Measurements from ENCODE around the gene SGK1. TPM values are rescaled to one million over a fixed set of nuclear protein-coding genes. Genes with fewer than 3 reads are reported as not detected.
"Not testable (repeated sequence)": the region's sequence is repeated elsewhere in the genome, so short reads cannot be mapped to it uniquely, and the experiment has no call there.

SGK1 gene
- total RNA-seq, 1 donor from 2014 or later, result 15.6 TPM

DNA sequence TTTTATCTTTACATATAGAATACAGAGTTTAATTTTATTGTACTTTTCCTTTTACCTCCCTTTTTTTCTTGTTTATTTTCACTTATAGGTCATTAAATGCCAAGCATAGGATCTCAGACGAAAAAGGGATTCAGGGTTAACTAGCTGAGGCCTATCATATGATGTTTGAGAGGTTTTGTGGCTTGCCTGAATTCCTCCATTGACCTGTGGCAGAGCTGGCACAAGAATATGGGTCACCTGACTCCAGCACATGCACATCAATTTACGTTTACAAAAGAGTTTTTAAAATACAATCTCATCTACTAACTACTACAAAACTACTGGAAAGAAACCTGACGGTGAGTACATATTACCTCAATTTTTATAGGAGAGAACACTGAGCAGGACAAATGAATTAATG lies 60.4 kb downstream of the SGK1 start:
- intact Hi-C loops (cut with micrococcal nuclease), result no loop called here

DNA sequence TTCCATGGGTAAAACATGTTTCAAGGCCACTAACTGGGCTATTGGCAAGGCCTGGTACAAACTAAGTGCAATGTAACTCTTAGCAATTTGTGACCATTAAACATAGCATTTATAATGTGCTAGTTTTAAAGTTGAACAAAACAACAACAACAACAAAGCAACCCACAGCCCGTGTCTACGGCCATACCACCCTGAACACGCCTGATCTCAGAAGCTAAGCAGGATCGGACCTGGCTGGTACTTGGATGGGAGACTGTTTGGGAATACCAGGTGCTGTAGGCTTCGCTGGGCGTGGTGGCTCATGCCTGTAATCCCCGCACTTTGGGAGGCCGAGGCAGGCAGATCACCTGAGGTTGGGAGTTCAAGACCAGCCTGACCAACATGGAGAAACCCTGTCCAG lies 61.0 kb downstream of the SGK1 start:
- intact Hi-C loops (cut with micrococcal nuclease), result no loop called here

DNA sequence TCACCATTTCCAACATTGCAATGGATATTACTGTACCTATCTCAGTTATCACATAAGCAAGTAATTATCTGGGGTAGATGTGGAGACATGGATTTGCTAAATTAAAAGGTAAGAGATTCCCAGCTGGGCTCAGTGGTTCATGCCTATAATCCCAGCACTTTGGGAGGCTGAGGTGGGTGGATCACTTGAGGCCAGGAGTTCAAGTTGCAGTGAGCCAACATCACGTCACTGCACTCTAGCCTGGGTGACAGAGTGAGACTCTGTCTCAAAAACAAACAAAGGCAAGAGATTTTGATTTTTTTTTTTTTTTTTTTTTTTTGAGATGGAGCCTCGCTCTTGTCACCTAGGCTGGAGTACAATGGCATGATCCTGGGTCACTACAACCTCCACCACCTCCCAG lies 62.6 kb downstream of the SGK1 start:
- intact Hi-C loops (cut with micrococcal nuclease), result not testable (repeated sequence)

DNA sequence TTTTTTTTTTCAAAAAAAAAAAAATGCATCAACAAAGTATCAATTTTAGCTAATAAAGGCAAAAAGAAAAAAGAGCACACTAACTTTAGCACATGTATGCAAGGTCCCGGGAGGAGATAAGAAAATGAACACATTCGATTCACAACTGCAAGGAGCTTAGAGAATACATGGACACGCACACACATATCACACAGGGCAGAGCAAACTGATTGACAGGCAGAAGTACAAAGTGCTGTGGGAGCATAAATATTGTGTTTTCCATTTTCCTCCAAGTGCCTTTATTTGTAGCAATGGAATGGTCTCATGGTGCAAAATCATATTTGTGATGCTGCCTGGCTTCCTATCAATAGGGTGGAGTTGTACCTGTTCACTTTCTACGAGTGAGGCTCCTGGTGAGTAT lies 63.8 kb downstream of the SGK1 start:
- intact Hi-C loops (cut with micrococcal nuclease), result no loop called here

DNA sequence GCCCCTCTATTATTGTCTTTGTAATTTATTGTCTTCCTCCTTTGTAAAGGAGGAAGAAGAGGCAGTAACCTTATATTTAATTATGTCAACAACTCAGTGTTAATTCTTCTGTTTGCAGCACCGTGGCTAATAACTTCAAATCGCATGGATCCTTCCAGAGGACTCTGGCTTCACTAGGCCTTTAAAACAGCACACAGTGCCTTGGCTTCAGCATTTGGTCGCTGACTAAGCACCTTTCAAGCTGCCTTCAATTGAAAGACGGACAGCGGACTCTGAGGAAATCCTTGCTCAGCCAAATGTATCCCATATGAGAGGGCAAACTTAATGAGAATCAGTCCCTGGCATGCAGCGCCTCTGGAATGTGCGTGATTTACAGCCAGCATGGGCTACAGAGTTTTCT lies 64.2 kb downstream of the SGK1 start:
- intact Hi-C loops (cut with micrococcal nuclease), result no loop called here

DNA sequence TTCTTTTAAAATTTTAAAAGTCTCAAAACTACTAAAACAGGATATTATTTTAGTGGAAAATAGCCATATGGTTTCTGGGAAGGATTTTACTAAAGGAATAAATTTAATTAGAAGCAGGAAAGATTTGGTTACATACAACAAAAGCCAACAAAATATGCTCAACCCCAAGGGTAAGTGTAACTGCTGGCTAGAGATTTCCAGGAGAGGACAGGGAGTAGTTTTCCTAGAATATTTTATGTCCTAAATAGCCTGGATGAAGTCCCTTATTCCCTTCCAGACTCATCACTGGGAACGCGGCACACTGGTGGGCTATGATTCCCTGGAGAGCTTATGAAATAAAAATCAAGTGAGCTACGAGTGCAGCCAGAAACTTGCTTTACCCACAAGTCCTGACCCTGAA lies 66.6 kb downstream of the SGK1 start:
- intact Hi-C loops (cut with micrococcal nuclease), result no loop called here

DNA sequence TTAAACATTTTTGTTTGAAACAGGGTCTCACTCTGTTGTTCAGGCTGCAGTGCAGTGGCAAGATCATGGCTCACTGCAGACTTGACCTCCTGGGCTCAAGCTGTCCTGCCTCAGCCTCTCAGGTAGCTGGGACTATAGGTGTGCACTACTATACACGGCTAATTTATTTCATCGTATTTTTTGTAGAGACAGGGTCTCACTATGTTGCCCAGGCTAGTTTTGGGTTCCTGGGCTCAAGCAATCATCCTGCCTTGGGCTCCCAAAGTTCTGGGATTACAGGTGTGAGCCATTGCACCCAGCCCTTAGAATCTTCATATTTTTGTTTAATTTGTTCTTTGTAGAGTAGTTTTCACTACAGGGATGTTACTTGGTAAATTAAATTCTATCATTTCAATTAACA lies 67.1 kb downstream of the SGK1 start:
- intact Hi-C loops (cut with micrococcal nuclease), result no loop called here

DNA sequence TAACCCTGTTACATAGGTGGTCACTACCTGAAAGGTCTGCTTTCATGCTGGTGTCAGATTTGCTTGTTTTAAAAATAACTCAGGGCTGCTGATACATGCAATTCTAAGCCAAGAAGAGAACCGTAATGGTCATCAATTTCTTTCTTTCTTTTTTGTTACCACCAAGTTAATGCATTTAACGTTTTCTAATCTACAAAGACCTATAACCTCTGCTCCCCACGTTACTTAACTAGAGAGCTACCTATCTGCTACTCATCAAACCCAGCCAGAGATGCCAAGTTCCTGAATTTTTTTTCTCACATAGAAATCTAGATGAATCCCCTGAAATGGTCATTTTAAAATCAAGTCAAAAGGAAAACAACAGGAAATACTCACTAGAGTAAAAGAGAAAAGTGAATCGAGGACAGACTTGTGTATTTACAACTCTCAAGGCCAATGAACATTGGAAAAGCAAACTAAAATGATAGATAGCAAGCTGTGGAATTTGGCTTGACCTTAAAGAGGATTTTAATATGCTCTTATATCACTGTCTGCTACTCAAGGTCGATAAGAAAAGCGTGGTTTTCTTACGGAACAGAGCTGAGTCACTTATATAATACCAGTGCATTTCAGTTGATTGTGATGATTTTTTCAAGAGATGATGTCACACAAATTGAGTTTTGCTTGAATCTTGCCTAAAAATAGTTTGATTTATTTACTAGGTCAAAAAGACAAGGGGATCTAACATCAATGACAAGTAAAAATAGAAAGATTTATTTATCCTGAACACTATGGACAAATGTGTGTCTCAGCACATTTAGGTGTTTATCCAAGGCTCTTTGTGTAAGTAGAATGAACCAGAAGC lies 67.9 kb downstream of the SGK1 start:
- intact Hi-C loops (cut with micrococcal nuclease), result no loop called here

DNA sequence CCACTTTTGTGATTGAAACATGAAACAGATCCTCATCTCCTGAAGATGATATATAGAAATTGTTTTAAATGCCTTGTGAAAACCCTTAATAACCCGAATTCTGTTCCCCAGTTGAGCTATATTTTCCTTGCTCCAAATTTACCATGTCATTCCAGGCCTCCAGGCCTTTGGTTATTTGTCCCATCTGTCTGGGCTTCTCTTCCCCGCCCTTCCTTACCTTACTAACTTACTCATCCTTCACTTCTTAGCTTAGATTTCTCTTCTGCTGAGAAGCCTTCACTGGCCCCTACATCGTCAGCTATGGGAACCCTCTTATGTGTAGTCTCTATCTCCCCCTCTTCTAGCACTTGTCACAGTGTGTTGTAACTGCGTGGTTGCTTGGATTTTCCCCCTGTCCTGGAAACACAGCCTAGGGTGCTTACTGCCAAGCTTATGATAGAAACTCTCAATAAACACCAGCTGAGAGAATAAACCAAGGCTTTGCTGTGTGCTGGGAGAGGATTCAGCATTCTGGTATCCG lies 68.6 kb downstream of the SGK1 start:
- intact Hi-C loops (cut with micrococcal nuclease), result no loop called here

DNA sequence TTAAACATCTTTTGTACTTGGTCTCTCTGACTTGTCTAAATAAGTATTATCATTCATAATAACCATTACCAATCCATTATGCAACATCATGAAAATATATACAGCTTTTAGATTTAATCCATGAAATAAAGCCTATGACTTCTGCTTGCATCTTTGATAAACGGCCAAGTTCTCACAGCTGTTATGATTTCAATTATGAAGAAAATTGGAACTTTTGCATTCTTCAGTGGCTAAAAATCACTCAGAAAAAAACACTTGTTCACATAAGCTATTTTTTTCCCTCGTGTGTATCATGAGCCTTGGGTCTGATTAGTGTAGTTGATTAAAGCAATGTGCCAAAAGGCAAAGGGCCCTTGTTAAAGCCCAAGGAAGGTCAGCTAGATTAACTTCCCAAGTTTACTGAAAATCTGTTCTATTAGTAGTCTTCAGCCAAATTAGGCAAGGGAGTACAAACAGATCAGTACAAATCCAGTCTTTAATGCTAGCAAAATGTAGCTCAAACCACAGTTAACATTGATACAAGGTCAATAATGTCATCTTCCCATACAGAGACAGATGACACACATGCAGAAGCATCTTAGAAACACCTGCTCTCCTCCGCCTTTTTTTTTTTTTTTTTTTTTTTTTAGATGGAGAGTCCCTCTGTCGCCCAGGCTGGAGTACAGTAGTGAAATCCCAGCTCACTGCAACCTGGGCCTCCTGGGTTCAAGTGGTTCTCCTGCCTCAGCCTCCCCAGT lies 69.9 kb downstream of the SGK1 start:
- intact Hi-C loops (cut with micrococcal nuclease), result loop anchor here (1.0 to 2.0 kb wide), 4 partner anchors 12 to 189 kb away; no protein-coding TSS in a partner anchor

DNA sequence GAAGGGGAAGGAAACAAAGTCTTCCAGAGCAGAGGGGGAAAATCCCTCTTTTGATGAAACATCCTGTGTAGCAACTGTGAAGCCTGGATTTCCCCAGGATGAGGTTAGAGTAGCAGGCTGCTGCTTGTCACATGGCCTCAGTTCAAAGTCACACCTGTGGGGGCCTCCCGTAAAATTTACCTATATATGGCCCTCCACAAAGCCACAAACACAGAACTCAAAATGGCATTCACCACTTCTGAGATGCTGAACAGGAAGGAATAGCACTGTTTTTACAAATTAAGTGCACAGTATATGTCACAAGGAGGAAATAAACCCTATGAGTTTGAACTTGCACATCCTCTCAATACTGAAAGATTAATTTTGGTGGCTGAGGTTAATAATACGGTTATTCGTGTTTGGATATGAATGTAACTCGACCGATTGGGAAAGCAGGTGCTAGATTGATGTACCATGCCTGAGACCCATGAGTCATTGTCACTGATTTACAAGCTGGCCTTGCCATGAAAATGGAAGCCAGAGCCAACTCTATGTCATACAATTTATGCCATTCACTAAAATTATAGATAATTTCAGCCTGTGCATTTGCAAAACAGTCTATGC lies 70.6 kb downstream of the SGK1 start:
- intact Hi-C loops (cut with micrococcal nuclease), result loop anchor here (1.0 to 2.0 kb wide), 4 partner anchors 11 to 189 kb away; no protein-coding TSS in a partner anchor

DNA sequence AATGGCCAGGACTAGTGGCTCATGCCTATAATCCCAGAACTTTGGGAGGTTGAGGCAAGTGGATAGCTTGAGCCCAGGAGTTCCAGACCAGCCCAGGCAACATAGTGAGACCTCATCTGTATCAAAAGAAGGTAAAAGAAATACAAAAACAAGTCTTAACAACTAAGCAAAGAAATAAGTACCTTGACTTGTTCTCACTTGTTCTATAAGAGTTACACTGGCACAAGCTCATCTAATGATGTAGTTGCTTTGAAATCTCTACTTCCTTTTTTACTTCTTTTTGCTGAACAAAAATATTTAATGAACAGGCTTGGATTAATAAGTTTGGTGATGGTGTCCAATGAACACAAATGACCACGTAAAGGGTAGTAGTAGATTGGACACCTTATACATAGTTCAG lies 72.2 kb downstream of the SGK1 start:
- intact Hi-C loops (cut with micrococcal nuclease), result loop anchor here (2.0 kb wide), 2 partner anchors 43 to 191 kb away; no protein-coding TSS in a partner anchor

DNA sequence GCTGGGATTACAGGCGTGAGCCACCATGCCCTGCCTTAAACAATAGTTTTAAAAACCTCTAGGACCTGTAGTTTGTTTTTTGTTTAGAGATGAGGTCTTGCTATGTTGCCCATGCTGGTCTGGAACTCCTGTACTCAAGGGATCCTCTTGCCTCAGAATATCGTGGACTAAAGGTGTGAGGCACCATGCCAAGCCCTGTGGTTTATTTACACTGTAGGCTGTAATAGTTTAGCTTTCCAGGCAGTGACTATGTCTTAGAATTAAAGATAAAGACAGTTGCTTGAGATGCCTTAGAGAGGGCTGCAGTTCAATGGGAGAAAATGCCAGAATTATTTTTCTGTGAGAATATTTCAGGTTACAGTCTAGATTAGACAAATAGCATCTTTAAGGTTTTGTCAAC lies 72.9 kb downstream of the SGK1 start:
- intact Hi-C loops (cut with micrococcal nuclease), result no loop called here

DNA sequence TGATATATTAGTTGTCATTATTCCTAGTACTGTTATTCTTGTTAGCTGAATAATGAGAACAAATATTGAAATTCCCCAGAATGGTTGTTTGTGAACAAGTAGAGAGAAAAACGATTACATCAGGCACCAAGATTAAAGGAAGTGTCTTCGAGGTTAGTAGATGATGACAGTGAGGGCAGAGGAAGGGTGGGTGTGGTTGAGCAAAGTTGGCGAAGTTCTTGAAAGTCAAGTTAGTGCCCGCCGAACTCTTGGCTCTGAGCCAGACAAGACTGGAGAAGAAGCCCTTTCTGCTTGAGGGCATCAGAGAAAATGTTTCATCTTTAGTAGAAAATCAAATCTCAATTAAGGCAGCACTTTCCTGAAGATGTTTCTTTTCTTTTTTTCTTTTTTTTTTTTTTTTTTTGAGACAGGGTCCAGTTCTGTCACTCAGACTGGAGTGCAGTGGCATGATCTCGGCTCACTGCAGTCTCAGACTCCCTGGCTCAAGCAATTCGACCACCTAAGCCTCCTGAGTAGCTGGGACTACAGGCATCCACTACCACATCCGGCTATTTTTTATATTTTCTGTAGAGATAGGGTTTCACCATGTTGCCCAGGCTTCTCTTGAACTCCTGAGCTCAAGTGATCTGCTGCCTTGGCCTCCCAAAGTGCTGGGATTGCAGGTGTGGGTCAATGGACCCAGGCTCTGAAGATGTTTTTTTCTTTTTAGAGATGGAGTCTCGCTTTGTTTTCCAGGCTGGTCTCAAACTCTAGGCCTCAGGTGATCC lies 77.1 kb downstream of the SGK1 start:
- intact Hi-C loops (cut with micrococcal nuclease), result no loop called here

DNA sequence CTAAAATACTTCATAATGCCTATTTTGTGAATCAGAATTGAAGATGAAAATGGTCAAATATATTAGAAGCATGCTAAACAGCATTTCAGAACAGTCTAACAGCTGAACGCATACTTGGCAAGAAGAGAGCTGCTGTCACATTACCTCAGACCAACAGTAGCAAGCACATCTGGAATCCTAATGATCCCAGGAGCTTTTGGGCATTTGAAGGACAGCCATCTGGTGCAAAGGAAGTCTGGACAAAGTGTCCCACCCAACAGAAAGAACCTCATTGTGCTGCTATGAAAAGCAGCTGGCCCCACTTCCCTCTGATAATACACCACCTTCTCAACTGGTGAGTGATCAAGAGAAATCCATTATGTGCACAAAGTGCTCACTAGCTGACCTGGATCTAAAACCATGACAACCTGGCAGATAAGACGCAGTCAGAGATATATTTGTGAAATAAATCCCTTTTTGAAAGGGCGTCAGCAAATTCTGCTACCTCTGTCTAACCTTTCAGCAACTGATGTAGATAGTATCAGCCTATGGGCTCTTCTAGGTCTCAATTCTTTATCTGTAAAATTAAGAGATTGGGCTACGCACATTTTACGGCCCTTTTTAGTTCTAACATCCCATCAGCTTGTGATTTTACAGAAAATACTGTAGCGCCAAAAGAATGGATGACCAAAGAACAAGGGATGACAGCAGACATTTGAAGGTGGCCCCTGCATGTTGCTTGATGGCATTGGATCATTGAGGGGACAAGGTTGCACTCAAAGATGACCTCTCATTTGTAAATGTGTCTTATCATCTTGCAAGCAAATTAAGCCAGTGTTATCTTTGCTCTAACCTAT lies 78.7 kb downstream of the SGK1 start:
- intact Hi-C loops (cut with micrococcal nuclease), result no loop called here

DNA sequence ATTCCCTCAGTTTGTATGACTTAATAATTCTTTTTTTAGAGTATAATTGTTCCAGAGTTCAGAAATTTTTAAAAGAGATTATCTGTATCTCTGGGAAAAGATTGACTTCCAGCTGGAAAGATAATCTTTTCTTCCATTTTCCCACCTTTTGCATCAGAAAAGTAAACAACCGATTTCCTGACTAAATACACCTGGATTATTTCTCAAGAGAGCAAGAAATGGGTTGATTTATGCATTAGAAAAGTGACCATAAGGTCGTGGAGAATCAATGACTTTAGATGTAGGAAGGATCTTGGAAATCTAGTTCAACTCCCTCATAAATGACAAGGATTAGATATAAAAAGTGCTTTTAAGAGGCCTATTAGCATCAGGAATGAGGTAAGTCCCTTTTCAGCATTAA lies 79.9 kb downstream of the SGK1 start:
- intact Hi-C loops (cut with micrococcal nuclease), result no loop called here

DNA sequence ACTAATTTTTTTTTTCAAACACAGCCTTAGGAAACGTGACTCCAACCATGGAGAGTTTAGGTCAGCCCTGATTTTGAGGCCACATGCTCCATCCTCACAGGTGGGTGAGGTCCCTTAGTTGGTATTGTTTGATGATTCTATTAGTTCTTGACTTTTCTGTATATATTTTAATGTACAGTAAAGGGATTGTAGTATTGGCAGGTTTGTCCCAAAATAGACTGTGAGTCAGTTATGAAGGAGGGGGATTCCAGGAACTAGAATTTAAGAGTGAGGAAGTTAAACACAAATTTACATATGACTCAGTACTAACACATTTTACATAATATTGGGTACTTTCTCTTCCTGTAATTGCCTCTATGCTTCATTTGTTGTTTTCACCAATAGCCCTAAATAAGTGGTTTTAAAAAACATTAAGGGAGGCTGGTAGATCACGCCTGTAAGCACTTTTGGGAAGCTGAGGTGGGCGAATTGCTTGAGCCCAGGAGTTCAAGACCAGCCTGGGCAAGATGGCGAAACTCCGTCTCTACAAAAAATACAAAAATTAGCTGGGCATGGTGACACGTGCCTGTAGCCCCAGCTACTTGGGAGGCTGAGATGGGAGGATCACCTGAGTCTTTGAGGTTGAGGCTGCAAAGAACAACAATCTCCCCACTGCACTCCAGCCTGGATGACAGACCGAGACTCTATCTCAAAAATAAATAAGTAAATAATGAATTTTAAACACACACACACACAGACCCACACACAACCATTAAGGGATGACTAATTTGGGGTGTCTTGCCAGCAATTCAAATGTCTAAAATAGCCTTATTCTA lies 81.8 kb downstream of the SGK1 start:
- intact Hi-C loops (cut with micrococcal nuclease), result loop anchor here (1.0 kb wide), 1 partner anchor 11 kb away; no protein-coding TSS in a partner anchor

DNA sequence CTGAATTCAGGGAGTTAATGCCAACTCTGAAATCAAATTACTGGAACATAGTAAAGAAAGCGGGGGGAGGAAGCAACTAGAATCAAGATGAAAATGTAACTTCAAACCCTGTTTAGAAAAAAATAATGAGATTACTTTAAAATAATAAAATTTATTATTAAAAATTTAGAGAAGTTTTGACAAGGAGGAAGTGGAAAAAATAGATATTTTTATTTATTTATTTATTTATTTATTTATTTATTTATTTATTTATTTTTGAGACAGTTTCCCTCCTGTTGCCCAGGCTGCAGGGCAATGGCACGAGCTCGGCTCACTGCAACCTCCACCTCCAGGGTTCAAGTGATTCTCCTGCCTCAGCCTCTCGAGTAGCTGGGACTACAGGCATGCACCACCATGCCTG lies 82.6 kb downstream of the SGK1 start:
- intact Hi-C loops (cut with micrococcal nuclease), result not testable (repeated sequence)

Data from T-helper 2 cell treated with Interferon-gamma antibody and Interleukin-4, amounts not matched to agents 100 ng/mL and 5 ng/mL, for 36 hours (primary cell).